ENCODE measurements around the gene JAK1.

The JAK1 gene

GRCh38 chr1:64942675-64943074, 23.7 kb downstream of the JAK1 start:
- in situ Hi-C loops (cut with MboI; ENCODE audit: low pct_unique_long_range_greater_than_20kb, low sequenced_read_pairs, unreplicated experiment), result no loop called here
- no peak for DNase-seq (ENCODE audit: low spot score)
- no peak for TF ChIP-seq CTCF (IDR thresholded peaks at IDR 0.05; ENCODE audit: extremely low read depth, insufficient read depth, missing control alignments)

GRCh38 chr1:64942118-64942517, 24.2 kb downstream of the JAK1 start:
- TF ChIP-seq CTCF (IDR thresholded peaks at IDR 0.05; ENCODE audit: extremely low read depth, insufficient read depth, missing control alignments), result no peak
- in situ Hi-C loops (cut with MboI; ENCODE audit: low pct_unique_long_range_greater_than_20kb, low sequenced_read_pairs, unreplicated experiment), result no loop called here
- DNase-seq (ENCODE audit: low spot score), result no peak

DNA sequence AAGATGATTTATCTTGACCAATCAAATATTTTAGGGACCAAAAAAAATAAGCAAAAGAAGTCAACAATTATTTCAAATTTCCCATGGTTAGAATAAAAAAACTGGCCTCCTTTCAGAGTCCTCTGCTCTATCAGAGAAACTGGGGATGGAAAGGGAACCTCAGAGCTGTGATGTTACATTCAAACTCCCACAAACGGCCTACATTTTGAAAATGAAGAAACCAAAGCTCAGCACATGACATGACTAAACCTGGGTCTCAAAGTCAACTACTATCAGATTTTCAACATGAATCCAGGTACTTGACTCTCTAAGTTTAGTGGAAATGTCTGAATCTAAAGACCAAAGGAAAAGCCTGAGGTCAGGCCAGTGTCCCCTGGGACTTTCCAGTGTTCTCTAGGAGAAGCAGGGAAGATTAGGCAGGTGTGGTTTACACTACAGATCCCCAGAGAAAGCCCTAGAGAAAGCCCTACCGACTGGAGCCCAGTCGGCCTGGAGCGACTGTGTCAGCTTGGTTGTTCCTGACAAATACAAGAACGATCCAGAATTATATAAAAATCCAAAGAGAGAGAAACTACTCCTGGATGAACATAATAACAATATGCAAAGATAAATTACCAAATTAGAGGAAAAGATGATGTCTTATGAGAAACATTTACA, 24.8 kb downstream of the JAK1 start:
- DNase-seq (ENCODE audit: low spot score), result no peak
- in situ Hi-C loops (cut with MboI; ENCODE audit: low pct_unique_long_range_greater_than_20kb, low sequenced_read_pairs, unreplicated experiment), result no loop called here
- TF ChIP-seq CTCF (IDR thresholded peaks at IDR 0.05; ENCODE audit: extremely low read depth, insufficient read depth, missing control alignments), result no peak

GRCh38 chr1:64940025-64940424, 26.3 kb downstream of the JAK1 start:
- no peak for TF ChIP-seq CTCF (IDR thresholded peaks at IDR 0.05; ENCODE audit: extremely low read depth, insufficient read depth, missing control alignments)
- in situ Hi-C loops (cut with MboI; ENCODE audit: low pct_unique_long_range_greater_than_20kb, low sequenced_read_pairs, unreplicated experiment), result no loop called here
- DNase-seq (ENCODE audit: low spot score), result no peak

DNA sequence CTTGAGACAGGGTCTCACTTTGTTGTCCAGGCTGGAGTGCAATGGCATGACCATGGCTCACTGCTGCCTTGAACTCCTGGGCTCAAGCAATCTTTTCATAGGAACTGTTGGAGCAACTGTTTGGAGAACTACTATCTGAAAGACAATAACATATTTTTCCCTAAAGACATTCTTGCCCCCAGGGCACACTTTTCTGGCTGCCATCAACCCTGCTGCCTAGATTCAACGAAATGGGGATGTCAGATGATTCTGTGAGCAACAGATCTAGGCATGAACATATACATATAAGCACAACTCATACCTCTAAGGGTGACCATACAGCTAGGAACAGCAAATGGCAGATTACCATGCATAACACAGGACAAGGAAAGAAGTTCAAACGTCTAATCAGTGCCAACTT, 27.4 kb downstream of the JAK1 start:
- no peak for DNase-seq (ENCODE audit: low spot score)
- in situ Hi-C loops (cut with MboI; ENCODE audit: low pct_unique_long_range_greater_than_20kb, low sequenced_read_pairs, unreplicated experiment), result no loop called here
- TF ChIP-seq CTCF (IDR thresholded peaks at IDR 0.05; ENCODE audit: extremely low read depth, insufficient read depth, missing control alignments), result no peak

DNA sequence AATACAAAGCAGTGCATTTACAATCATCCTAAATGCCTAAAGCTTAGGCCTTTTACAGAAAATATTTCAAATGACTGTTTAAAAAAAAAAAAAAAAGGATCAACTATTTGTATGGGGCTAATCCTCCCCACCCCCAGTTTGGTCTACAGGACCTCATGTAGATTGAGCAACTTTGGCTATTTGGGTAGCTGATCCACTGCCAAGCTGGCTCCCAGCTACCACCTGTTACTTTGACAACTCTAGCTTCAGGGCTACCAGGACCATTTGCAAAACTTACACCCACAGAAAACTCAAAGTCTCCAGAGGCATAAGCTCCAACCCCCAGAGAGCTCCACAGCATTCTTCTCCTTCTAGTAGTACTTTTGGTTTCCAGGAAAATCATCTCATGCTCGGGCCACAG, 29.4 kb downstream of the JAK1 start:
- no peak for TF ChIP-seq CTCF (IDR thresholded peaks at IDR 0.05; ENCODE audit: extremely low read depth, insufficient read depth, missing control alignments)
- DNase-seq (ENCODE audit: low spot score), result no peak
- in situ Hi-C loops (cut with MboI; ENCODE audit: low pct_unique_long_range_greater_than_20kb, low sequenced_read_pairs, unreplicated experiment), result no loop called here

Data from GM13977 (cell line).